MCF 10A (cell line): ENCODE results near the gene CCDC181. TPM values are rescaled to one million over a fixed set of nuclear protein-coding genes. Genes with fewer than 3 reads are reported as not detected.

Source experiments
- BruUV-seq: library from RNA; stranded (reverse); fragments of 400-500 nt; replicated peaks from 2 replicates; lab custom pipeline; 2021; lab: Mats Ljungman, UMichigan
- CTCF ChIA-PET: fragments of 300-600 bp; sonication (Branson Sonifier 250); formaldehyde crosslinking; extraction: SDS; loops from one replicate; lab custom pipeline; 2021; ENCODE audit warnings: antibody characterized with exemption, inconsistent platforms; lab: Yijun Ruan, JAX
- POLR2A ChIA-PET: fragments of 300-600, 350-650 bp; sonication (Branson Sonifier 250); formaldehyde crosslinking; extraction: SDS; loops from one replicate; lab custom pipeline; 2020; ENCODE audit warnings: antibody characterized with exemption, inconsistent platforms; lab: Yijun Ruan, JAX
- DNase-seq: peaks from one replicate; pipeline ENCODE4 v3.0.0-alpha.2; 2018; ENCODE audit not compliant: unreplicated experiment
- H3K27ac Mint-ChIP-seq: one replicate; pipeline ENCODE4 v1.8.0; 2022; ENCODE audit warnings: mild to moderate bottlenecking, low read depth, mixed read lengths; ENCODE audit not compliant: unreplicated experiment
- H3K27me3 Mint-ChIP-seq: one replicate; pipeline ENCODE4 v1.8.0; 2022; ENCODE audit warnings: mixed read lengths; ENCODE audit not compliant: insufficient read depth, unreplicated experiment
- H3K36me3 Mint-ChIP-seq: one replicate; pipeline ENCODE4 v1.8.0; 2022; ENCODE audit warnings: mild to moderate bottlenecking, moderate library complexity, mixed read lengths; ENCODE audit not compliant: insufficient read depth, unreplicated experiment
- H3K4me1 Mint-ChIP-seq: one replicate; pipeline ENCODE4 v1.8.0; 2022; ENCODE audit warnings: mixed read lengths; ENCODE audit not compliant: insufficient read depth, unreplicated experiment
- H3K4me3 Mint-ChIP-seq: one replicate; pipeline ENCODE4 v1.8.0; 2022; ENCODE audit warnings: mild to moderate bottlenecking, moderate library complexity, mixed read lengths; ENCODE audit not compliant: unreplicated experiment
- H3K9me3 Mint-ChIP-seq: one replicate; pipeline ENCODE4 v1.8.0; 2022; ENCODE audit warnings: mixed read lengths; ENCODE audit not compliant: unreplicated experiment
- CTCF ChIP-seq: fragments of 200-600 bp; IDR thresholded peaks from one replicate; pipeline ENCODE4 v1.8.0; 2022; ENCODE audit warnings: antibody characterized with exemption, mild to moderate bottlenecking; ENCODE audit not compliant: unreplicated experiment
- intact Hi-C: fragments of 100-400 bp; cut with micrococcal nuclease; formaldehyde crosslinking; loops from 2 replicates; pipeline ENCODE4 v1.14.1; 2022
- total RNA-seq: library from RNA; stranded (reverse); gene quantifications from 2 replicates; pipeline ENCODE4 v1.2.3, GENCODE V29; 2022

The CCDC181 gene
- total RNA-seq, 1 experiment from 2014 or later = not detected

- H3K4me3 Mint-ChIP-seq = no peak overlapping the region
- peaks cover 16% of the 10 kb centered on the region for H3K36me3 Mint-ChIP-seq
- H3K4me1 Mint-ChIP-seq = peaks cover 24% of the 10 kb centered on the region
- H3K27me3 Mint-ChIP-seq = no peaks in the 10 kb centered on the region
- H3K27ac Mint-ChIP-seq = no peak overlapping the region
- no peaks in the 10 kb centered on the region for H3K9me3 Mint-ChIP-seq
- TSS peak; percentile 69 for BruUV-seq
- TF ChIP-seq CTCF = no peak
- CTCF ChIA-PET = interaction anchor here (0.6 to 3.5 kb wide), 12 partner anchors 10 to 1019 kb away, joined by 3 to 16 read pairs (median 4); no protein-coding TSS in a partner anchor
- intact Hi-C loops = loop anchor here (2.0 to 10.0 kb wide), 5 partner anchors 118 to 730 kb away; partner anchors contain the start of genes METTL18 and SLC19A2
- no peak for DNase-seq
- POLR2A ChIA-PET = interaction anchor here (0.6 to 4.0 kb wide), 29 partner anchors 10 to 1431 kb away, joined by 3 to 51 read pairs (median 5); partner anchors contain the start of genes ATP1B1, DCAF6, METTL18 and SLC19A2
Measured at GRCh38 chr1:169367096-169367685, 60.1 kb downstream of the CCDC181 start.

GRCh38 chr1:169364948-169365347, 62.3 kb downstream of the CCDC181 start:
- no peaks in the 10 kb centered on the region for H3K9me3 Mint-ChIP-seq
- no peak for TF ChIP-seq CTCF
- intact Hi-C loops = loop anchor here (5.0 to 10.0 kb wide), 4 partner anchors 253 to 728 kb away; partner anchors contain the start of gene METTL18
- no peaks in the 10 kb centered on the region for H3K36me3 Mint-ChIP-seq
- peak; percentile 87 for DNase-seq
- ChIA-PET POLR2A (interaction anchor here (0.6 to 1.9 kb wide), 12 partner anchors 9 to 728 kb away, joined by 3 to 12 read pairs (median 4); partner anchors contain the start of gene SLC19A2), CTCF (interaction anchor here (0.6 to 1.2 kb wide), 5 partner anchors 9 to 765 kb away, joined by 3 to 6 read pairs (median 3); no protein-coding TSS in a partner anchor)
- H3K27me3 Mint-ChIP-seq = no peaks in the 10 kb centered on the region
- H3K4me3 Mint-ChIP-seq = no peak overlapping the region
- peaks cover 19% of the 10 kb centered on the region for H3K4me1 Mint-ChIP-seq
- H3K27ac Mint-ChIP-seq = no peak overlapping the region
- no TSS peak for BruUV-seq

DNA sequence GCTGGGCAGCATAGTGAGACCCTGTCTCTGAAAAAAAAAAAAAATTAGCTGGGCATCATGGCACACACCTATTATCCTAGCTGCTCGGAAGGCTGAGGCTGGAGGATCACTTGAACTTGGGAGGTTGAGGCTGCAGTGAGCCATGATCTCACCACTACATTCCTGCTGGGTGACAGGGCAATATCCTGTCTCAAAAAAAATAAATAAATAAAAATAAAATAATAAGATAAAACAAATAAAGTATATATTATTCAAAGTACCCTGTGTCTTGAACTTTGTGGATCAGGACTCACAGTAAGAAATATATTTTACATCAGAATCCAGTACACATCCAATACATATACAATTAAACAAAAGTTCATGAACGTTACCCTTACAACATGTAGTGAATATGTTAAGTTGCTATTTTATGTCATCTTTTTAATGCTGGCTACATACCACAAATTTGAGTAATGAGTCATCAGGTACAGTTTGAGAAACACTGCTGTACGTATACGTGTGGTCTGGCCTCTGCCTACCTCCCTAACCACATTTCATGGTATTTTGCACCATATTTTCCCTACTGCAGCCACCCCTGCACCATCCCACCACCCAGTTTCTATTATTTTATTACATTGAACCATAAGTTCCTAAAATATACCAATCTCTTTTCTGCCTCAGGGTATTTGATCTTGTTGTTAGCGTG, 64.1 kb downstream of the CCDC181 start:
- Mint-ChIP-seq H3K4me3 (no peak overlapping the region), H3K4me1 (peaks cover 17% of the 10 kb centered on the region), H3K27ac (peak overlapping the region; percentile 80), H3K27me3 (no peaks in the 10 kb centered on the region), H3K36me3 (no peaks in the 10 kb centered on the region), H3K9me3 (no peaks in the 10 kb centered on the region)
- peak; percentile 84 for DNase-seq
- POLR2A ChIA-PET = interaction anchor here (0.6 to 1.2 kb wide), 5 partner anchors 10 to 727 kb away, joined by 3 to 4 read pairs (median 3); partner anchors contain the start of gene ATP1B1
- intact Hi-C loops = loop anchor here (10.0 kb wide), 2 partner anchors 432 to 648 kb away; partner anchors contain the start of gene METTL18
- BruUV-seq = no TSS peak
- no peak for TF ChIP-seq CTCF
- CTCF ChIA-PET = interaction anchor here (0.9 to 3.7 kb wide), 5 partner anchors 15 to 763 kb away, joined by 3 to 32 read pairs (median 4); no protein-coding TSS in a partner anchor
